Measurements from ENCODE around the gene SPDYE18. TPM values are rescaled to one million over a fixed set of nuclear protein-coding genes. Genes with fewer than 3 reads are reported as not detected.
"Not testable (repeated sequence)": the region's sequence is repeated elsewhere in the genome, so short reads cannot be mapped to it uniquely, and the experiment has no call there.

SPDYE18 gene
- total RNA-seq, 2 experiments from 2014 or later = 0.33 to 0.48 TPM

DNA sequence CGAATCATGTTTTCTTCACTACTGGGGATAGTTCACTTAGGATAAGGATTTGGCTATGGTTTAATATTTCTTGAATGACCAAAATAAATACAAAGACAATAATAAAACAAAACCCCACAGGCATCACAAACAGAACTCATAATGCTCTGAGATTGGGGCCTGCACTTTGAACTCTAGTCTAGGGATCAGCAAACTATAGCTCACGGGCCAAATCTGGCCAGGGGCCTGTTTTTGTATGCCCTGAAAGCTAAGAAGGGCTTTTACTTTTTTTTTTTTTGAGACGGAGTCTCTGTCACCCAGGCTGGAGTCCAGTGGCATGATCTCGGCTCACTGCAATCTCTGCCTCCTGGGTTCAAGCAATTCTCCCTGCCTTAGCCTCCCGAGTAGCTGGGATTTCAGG lies 14.7 kb upstream of the SPDYE18 start:
- not testable (repeated sequence) for H3K27ac Mint-ChIP-seq

DNA sequence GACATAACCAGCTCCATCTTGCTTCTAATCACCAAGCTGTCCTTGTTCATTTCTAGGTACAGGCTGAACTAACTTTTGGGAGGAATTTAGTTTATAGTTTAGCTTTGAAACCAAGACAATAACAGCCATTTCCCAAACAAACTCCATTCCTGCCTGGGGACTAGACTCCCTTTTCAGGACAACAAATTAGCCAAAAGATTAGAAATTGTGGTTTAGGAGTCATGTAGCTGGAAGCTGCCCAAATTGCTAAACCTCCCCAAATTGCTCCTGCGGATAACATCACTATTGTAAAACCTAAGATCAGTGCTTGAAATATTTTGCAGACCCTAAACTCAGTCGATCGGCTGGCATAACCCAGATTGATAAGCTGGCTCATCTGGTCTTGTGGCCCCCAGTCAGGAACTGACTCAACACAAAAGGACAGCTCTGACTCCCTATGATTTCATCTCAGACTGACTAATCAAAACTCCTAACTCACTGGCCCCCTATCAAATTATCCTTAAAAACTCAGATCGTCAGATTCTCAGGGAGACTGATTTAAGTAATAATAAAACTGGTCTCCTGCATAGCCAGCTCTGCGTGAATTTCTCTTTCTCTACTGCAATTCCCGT lies 12.5 kb upstream of the SPDYE18 start:
- ATAC-seq; CTCF ChIA-PET; H3K4me1 Mint-ChIP-seq; intact Hi-C loops (cut with DNase I, micrococcal nuclease); DNase-seq; H3K9me3 Mint-ChIP-seq (ENCODE audit: low read depth); H3K27ac Mint-ChIP-seq; POLR2A ChIA-PET; H3K4me3 Mint-ChIP-seq; H3K27me3 Mint-ChIP-seq: not testable (repeated sequence)
- H3K36me3 Mint-ChIP-seq (ENCODE audit: low read depth) = peaks cover 23% of the 10 kb centered on the region

More for the DNA sequence above, 14.7 kb upstream of the SPDYE18 start:
- H3K4me1 Mint-ChIP-seq; ATAC-seq; CTCF ChIA-PET; H3K4me3 Mint-ChIP-seq; DNase-seq; intact Hi-C loops (cut with DNase I, micrococcal nuclease); H3K27me3 Mint-ChIP-seq; POLR2A ChIA-PET; H3K9me3 Mint-ChIP-seq (ENCODE audit: low read depth): not testable (repeated sequence)
- peaks cover 16% of the 10 kb centered on the region for H3K36me3 Mint-ChIP-seq (ENCODE audit: low read depth)

DNA sequence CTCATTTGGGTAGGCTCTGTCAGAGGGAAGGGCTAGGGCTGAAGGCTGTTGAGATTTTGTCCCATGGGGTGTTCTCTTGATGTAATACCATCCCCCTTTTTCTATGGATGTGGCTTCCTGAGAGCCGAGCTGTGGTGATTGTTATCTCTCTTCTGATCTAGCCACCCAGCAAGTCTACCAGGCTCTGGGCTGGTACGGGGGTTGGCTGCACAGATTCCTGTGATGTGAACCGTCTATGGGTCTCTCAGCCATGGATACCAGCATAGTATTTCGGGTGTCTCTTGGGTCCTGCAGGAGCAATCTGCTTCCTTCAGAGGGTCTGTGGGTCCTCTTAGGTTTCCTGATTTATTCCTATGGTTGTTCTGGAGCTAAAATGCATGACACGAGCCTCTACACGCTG lies 8.8 kb upstream of the SPDYE18 start:
- DNase-seq; intact Hi-C loops (cut with DNase I, micrococcal nuclease): not testable (repeated sequence)

DNA sequence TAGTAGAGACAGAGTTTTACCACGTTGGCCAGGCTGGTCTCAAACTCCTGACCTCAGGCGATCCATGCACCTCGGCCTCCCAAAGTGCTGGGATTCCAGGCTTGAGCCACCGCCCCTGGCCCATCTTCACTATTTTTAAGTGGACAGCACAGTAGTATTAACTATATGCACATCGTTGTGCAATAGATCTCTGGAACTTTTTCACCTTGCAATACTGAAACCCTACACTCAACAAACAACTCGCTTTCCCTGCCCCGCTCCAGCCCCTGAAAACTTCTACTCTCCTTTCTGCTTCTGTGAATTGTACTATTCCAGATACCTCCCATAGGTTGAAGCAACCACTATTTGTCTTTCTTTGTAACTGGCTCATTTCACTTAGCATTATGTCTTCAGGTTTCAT lies 3.5 kb upstream of the SPDYE18 start:
- DNase-seq; intact Hi-C loops (cut with DNase I, micrococcal nuclease); H3K27me3 Mint-ChIP-seq; H3K27ac Mint-ChIP-seq; POLR2A ChIA-PET; CTCF ChIA-PET; H3K36me3 Mint-ChIP-seq (ENCODE audit: low read depth); H3K4me3 Mint-ChIP-seq; H3K9me3 Mint-ChIP-seq (ENCODE audit: low read depth); ATAC-seq: not testable (repeated sequence)
- H3K4me1 Mint-ChIP-seq = peaks cover 12% of the 10 kb centered on the region

More for the DNA sequence above, 8.8 kb upstream of the SPDYE18 start:
- Mint-ChIP-seq H3K27ac (peak overlapping the region; percentile 9), H3K4me1 (peaks cover 12% of the 10 kb centered on the region), H3K36me3 (ENCODE audit: low read depth) (peaks cover 25% of the 10 kb centered on the region)
- H3K4me3 Mint-ChIP-seq; CTCF ChIA-PET; POLR2A ChIA-PET; H3K27me3 Mint-ChIP-seq; ATAC-seq; H3K9me3 Mint-ChIP-seq (ENCODE audit: low read depth): not testable (repeated sequence)

DNA sequence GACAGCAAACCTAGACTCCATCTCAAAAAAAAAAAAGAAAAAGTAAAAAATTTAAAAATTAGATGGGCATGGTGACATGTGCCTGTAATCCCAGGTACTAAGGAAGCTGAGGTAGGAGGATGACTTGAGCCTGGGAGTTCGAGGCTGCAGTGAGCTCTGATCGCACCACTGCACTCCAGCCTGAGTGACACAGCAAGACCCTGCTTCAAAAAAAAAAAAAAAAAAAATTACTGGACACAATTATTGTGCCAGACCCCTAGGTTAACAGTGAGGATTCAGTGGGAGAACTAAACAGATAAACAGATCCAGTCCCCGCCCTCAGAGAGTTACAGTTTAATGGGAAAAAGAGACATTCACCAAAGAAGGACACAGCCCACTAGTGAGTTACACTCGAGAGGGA lies 1.4 kb upstream of the SPDYE18 start:
- POLR2A ChIA-PET; CTCF ChIA-PET; H3K4me3 Mint-ChIP-seq; ATAC-seq; intact Hi-C loops (cut with DNase I, micrococcal nuclease); H3K27ac Mint-ChIP-seq; DNase-seq; H3K4me1 Mint-ChIP-seq; H3K27me3 Mint-ChIP-seq; H3K36me3 Mint-ChIP-seq (ENCODE audit: low read depth); H3K9me3 Mint-ChIP-seq (ENCODE audit: low read depth): not testable (repeated sequence)

DNA sequence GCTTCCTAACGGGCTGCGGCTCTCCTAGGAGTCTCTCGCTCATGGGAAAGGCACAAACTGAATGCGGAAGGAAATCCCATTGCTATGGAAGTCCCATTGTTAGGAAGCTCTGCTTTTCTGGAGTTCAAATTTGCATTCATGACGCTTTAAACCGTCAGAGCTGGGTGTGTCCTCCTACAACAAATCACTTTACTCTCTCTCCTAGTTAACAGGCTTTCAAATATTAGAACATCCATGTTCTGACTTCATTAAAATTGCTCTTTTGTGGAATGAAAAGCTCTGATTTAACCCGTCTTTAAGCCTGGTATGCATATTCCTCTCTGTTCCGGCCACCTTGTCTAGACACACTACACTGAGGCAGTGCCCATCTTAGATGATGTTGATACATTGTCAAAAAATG lies 30.1 kb downstream of the SPDYE18 start, which contains the start of gene SPDYE17:
Gene SPDYE17 (minus strand): TSS at position 101 of the 400 bp plus-strand sequence. CDS start 1,791 bp downstream, outside the sequence.
- H3K27ac Mint-ChIP-seq; H3K4me3 Mint-ChIP-seq; POLR2A ChIA-PET; H3K36me3 Mint-ChIP-seq (ENCODE audit: low read depth); H3K27me3 Mint-ChIP-seq; H3K9me3 Mint-ChIP-seq (ENCODE audit: low read depth); intact Hi-C loops (cut with DNase I, micrococcal nuclease); DNase-seq; CTCF ChIA-PET; H3K4me1 Mint-ChIP-seq; ATAC-seq: not testable (repeated sequence)

DNA sequence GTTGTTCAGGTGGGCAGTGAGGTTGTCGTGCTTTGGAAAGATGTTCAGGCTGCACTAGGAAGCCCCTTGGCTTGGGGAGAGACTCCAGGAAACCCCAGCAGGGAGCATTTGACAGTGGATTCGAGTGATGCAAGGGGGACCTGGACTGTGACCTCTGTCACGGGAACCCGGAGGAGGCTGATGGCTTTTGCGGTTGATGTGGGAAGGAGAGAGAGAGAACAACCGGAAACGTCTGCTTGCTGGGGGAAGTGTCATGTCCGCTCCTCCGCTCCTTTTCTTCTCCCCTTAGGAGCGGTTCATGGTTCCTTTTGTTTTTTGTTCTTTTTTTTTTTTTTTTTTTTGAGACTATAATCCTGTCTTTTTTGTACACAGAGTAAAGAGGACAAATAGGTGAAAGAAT lies 36.0 kb downstream of the SPDYE18 start:
- DNase-seq; H3K27ac Mint-ChIP-seq; H3K27me3 Mint-ChIP-seq; CTCF ChIA-PET; H3K4me1 Mint-ChIP-seq; H3K9me3 Mint-ChIP-seq (ENCODE audit: low read depth); POLR2A ChIA-PET; ATAC-seq; H3K4me3 Mint-ChIP-seq; intact Hi-C loops (cut with DNase I, micrococcal nuclease); H3K36me3 Mint-ChIP-seq (ENCODE audit: low read depth): not testable (repeated sequence)

DNA sequence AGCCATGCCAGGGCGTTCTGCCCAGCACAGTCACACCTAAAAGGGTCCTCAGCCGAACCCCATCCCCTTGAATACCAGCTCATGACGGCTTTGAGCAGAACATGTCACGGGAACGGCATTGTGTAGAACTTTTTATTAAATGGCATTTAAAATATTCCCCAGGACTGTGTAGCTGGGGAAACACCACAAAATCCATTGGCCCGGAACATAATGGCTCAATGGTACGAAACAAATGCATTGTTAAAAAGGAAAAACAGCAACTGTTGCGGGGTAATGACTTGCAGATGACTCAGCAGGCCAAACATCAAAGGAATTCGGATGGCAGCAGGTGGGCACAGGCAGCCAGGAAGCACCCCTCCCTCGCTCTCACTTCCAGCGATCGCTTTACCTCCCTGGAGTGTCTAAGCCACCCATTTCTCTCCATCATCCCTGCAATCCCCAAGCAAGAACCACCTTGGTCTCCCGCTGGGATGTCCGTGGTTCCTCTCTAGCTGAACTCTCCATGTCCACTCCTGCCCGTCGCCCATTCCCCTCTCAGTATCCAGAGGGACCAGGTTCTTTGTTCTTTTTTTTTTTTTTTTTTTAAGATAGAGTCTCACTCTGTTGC lies 52.2 kb downstream of the SPDYE18 start:
- CTCF ChIA-PET; H3K4me1 Mint-ChIP-seq; H3K27ac Mint-ChIP-seq; H3K27me3 Mint-ChIP-seq; H3K4me3 Mint-ChIP-seq; POLR2A ChIA-PET; DNase-seq; ATAC-seq; H3K9me3 Mint-ChIP-seq (ENCODE audit: low read depth); H3K36me3 Mint-ChIP-seq (ENCODE audit: low read depth); intact Hi-C loops (cut with DNase I, micrococcal nuclease): not testable (repeated sequence)

DNA sequence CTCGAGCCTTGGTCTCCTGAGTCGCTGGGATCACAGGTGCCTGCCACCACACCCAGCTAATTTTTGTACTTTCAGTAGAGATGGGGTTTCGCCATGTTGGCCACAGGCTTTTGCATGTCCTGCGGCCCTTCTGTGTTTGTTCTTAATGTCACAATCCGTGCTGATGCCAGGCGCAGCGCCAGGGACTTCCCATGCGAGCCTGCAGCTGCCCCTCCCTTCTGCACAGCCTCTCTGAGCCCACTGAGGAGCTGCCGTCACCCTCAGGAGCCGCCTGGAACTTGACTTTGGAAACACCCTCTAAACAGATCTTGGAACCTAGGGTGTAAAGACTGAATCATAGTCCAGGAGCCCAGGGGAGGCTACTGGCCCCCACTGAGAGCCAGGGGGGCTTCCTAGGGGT lies 54.4 kb downstream of the SPDYE18 start:
- POLR2A ChIA-PET; CTCF ChIA-PET; H3K27ac Mint-ChIP-seq; H3K9me3 Mint-ChIP-seq (ENCODE audit: low read depth); H3K4me3 Mint-ChIP-seq; H3K27me3 Mint-ChIP-seq; ATAC-seq; DNase-seq; H3K4me1 Mint-ChIP-seq; H3K36me3 Mint-ChIP-seq (ENCODE audit: low read depth); intact Hi-C loops (cut with DNase I, micrococcal nuclease): not testable (repeated sequence)

DNA sequence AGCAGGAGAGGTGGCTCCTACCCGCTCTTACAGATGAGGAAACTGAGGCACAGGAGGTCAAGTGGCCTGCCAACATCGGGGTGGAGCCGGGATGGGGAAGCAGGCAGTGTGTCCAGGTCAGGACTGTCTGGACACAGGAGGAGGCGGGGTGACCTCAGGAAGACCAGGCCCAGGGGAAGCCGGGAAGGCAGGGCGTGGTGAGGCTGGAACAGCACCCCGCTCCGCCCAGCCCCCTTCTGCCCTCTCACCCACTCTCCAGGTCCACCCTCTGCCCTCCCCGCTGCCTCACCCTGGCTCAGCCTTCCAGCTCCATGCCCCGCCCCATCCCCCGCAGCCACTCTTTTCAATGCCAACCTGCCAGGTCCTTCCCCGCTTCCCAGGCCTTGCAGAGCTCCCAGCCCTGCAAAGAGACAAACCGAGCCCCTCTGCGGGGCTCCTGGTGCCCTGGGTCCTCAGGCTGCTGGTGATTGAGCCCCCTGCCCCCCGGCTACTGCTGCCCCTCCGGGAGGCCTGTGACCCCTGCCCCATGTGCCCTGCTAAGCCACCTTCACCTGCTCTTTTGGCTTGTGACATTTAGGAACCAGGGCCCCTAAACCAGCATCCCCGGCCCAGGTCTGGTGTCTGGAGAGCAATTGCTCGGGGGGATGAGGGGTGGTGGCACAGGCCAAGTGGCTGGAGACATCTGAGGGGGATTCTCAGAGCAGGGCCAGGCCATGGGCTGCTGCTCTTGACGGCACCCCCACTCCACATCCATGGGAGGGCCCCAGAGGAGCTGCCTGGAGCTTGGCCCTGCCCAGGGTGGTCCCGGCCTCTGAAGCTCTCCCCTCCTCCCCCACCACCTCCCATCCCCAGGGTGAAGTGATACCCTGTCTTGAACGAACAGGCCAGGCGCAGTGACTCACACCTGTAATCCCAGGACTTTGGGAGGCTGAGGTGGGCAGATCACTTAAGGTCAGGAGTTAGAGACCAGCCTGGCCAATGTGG lies 55.9 kb downstream of the SPDYE18 start:
- H3K4me1 Mint-ChIP-seq; DNase-seq; H3K36me3 Mint-ChIP-seq (ENCODE audit: low read depth); H3K4me3 Mint-ChIP-seq; CTCF ChIA-PET; POLR2A ChIA-PET; ATAC-seq; intact Hi-C loops (cut with DNase I, micrococcal nuclease); H3K9me3 Mint-ChIP-seq (ENCODE audit: low read depth); H3K27ac Mint-ChIP-seq; H3K27me3 Mint-ChIP-seq: not testable (repeated sequence)

DNA sequence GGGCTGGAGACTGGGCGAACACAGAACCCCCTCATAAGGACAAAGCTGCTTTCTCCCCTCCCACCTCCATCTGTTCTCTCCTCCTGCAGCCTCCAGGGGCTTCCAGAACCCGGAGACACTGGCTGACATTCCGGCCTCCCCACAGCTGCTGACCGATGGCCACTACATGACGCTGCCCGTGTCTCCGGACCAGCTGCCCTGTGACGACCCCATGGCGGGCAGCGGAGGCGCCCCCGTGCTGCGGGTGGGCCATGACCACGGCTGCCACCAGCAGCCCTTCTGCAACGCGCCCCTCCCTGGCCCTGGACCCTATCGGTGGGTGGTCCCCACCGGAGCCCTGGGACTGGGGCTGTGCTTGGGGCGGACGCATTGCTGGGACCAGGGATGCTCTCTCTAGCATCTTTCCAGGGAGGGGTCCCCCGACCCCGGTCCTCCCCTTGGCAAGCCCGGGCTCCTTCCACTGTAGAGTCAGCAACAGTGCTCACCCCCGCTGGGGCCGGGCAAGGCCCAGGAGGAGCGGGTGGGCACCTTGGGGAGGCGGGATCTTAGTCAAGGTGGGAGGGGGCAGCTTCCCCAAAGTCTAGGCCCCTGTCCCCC lies 56.8 kb downstream of the SPDYE18 start:
- DNase-seq; H3K27ac Mint-ChIP-seq; intact Hi-C loops (cut with DNase I, micrococcal nuclease); H3K27me3 Mint-ChIP-seq; POLR2A ChIA-PET; H3K9me3 Mint-ChIP-seq (ENCODE audit: low read depth); H3K4me1 Mint-ChIP-seq; H3K36me3 Mint-ChIP-seq (ENCODE audit: low read depth); CTCF ChIA-PET; H3K4me3 Mint-ChIP-seq; ATAC-seq: not testable (repeated sequence)
